HL-60 (cell line): Measurements from ENCODE around the gene UTY.

Source experiments
- POLR2AphosphoS5 ChIP-seq: IDR thresholded peaks from 2 replicates; pipeline ENCODE4 v1.6.1; 2012; ENCODE audit warnings: low read depth
- TF ChIP-seq, protein P1 (sequence below): IDR thresholded peaks from 2 replicates; pipeline ENCODE4 v1.6.1; 2012; ENCODE audit warnings: low read depth; ENCODE audit not compliant: insufficient replicate concordance
- TF ChIP-seq, protein P2 (sequence below): IDR thresholded peaks from one replicate; pipeline ENCODE4 v1.5.1; 2011; ENCODE audit warnings: low read length, control low read depth, inconsistent platforms; ENCODE audit not compliant: insufficient read depth

DNA sequence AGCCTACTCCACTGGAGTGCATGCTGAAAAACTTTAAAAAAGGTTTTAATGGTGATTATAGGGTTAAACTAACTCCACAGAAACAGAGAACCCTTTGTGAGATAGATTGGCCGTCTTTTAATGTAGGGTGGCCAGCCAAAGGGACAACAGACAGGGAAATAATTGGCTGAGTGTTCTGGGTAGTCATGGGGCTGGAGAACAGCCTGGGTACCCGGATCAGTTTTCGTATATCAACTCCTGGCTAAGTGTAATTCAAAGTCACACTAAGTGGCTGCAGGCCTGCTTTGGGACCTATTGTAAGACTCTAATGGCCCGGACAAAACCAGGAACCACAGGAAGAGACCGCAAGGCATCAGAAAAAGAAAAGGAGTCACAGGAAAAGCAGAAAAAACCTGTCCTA is 139.9 kb downstream of the UTY start:
- TF ChIP-seq, protein P1, sequence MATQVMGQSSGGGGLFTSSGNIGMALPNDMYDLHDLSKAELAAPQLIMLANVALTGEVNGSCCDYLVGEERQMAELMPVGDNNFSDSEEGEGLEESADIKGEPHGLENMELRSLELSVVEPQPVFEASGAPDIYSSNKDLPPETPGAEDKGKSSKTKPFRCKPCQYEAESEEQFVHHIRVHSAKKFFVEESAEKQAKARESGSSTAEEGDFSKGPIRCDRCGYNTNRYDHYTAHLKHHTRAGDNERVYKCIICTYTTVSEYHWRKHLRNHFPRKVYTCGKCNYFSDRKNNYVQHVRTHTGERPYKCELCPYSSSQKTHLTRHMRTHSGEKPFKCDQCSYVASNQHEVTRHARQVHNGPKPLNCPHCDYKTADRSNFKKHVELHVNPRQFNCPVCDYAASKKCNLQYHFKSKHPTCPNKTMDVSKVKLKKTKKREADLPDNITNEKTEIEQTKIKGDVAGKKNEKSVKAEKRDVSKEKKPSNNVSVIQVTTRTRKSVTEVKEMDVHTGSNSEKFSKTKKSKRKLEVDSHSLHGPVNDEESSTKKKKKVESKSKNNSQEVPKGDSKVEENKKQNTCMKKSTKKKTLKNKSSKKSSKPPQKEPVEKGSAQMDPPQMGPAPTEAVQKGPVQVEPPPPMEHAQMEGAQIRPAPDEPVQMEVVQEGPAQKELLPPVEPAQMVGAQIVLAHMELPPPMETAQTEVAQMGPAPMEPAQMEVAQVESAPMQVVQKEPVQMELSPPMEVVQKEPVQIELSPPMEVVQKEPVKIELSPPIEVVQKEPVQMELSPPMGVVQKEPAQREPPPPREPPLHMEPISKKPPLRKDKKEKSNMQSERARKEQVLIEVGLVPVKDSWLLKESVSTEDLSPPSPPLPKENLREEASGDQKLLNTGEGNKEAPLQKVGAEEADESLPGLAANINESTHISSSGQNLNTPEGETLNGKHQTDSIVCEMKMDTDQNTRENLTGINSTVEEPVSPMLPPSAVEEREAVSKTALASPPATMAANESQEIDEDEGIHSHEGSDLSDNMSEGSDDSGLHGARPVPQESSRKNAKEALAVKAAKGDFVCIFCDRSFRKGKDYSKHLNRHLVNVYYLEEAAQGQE: no peak
- TF ChIP-seq, protein P2, sequence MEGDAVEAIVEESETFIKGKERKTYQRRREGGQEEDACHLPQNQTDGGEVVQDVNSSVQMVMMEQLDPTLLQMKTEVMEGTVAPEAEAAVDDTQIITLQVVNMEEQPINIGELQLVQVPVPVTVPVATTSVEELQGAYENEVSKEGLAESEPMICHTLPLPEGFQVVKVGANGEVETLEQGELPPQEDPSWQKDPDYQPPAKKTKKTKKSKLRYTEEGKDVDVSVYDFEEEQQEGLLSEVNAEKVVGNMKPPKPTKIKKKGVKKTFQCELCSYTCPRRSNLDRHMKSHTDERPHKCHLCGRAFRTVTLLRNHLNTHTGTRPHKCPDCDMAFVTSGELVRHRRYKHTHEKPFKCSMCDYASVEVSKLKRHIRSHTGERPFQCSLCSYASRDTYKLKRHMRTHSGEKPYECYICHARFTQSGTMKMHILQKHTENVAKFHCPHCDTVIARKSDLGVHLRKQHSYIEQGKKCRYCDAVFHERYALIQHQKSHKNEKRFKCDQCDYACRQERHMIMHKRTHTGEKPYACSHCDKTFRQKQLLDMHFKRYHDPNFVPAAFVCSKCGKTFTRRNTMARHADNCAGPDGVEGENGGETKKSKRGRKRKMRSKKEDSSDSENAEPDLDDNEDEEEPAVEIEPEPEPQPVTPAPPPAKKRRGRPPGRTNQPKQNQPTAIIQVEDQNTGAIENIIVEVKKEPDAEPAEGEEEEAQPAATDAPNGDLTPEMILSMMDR: no peak
- no peak for TF ChIP-seq POLR2AphosphoS5
